A549 (cell line): ENCODE results near the gene MAF.

ENCODE experiments used
- CBX8 ChIP-seq: fragments of 200-600 bp; sonication (generic); IDR thresholded peaks from 2 replicates; pipeline ENCODE4 v1.6.1; 2016
- CTCF ChIP-seq: fragments of >200 bp; sonication (Bioruptor Twin); formaldehyde crosslinking; IDR thresholded peaks from 3 replicates; pipeline ENCODE4 v1.5.1; 2016
- EP300 ChIP-seq, 2 experiments: fragments of >200 bp; sonication (Bioruptor Twin); formaldehyde crosslinking; IDR thresholded peaks; 2 replicates in 1 of 2; 3 replicates in 1 of 2; pipeline ENCODE4 v1.6.1; 2016 to 2017
- JUN ChIP-seq, 2 experiments: fragments of >200 bp; sonication (Bioruptor Twin); formaldehyde crosslinking; IDR thresholded peaks; 2 replicates in 1 of 2; 3 replicates in 1 of 2; pipeline ENCODE4 v1.6.1; 2016 to 2017
- MYC ChIP-seq: IDR thresholded peaks from 2 replicates; pipeline ENCODE4 v1.6.1; 2012; ENCODE audit warnings: mild to moderate bottlenecking, inconsistent platforms, low read length, improper control_type of control experiment, borderline replicate concordance
- POLR2AphosphoS2 ChIP-seq: conservative IDR thresholded peaks from 2 replicates; pipeline ENCODE4 v1.6.1; 2012; ENCODE audit warnings: low read length, improper control_type of control experiment, inconsistent platforms

- TF ChIP-seq CBX8, result no peak
- no peak for TF ChIP-seq MYC
- no peak for TF ChIP-seq EP300 (IDR thresholded peaks at IDR 0.05)
- no peak for TF ChIP-seq POLR2AphosphoS2
- TF ChIP-seq CTCF, result no peak
- TF ChIP-seq JUN (IDR thresholded peaks at IDR 0.05), result no peak
Measured at GRCh38 chr16:79628988-79629387, 28.5 kb upstream of the MAF start.
